Testis (tissue), 2 donors: ENCODE results near the gene TCL1A.

Experiments used
- POLR2A ChIP-seq: fragments of 450-650 bp; IDR thresholded peaks from one replicate; pipeline ENCODE4 v1.6.1; 2017; ENCODE audit warnings: antibody characterized with exemption, mild to moderate bottlenecking, moderate library complexity
- TF ChIP-seq, protein P1 (sequence below), 3 experiments: fragments of 450-650 bp in 2 of 3; fragments of 200-600 bp in 1 of 3; sonication (generic) in 1 of 3; IDR thresholded peaks; one replicate each; pipeline ENCODE4 v1.5.1; 2016 to 2019; ENCODE audit warnings: antibody characterized with exemption in 3 of 3, mild to moderate bottlenecking in 2 of 3, moderate library complexity in 1 of 3

DNA sequence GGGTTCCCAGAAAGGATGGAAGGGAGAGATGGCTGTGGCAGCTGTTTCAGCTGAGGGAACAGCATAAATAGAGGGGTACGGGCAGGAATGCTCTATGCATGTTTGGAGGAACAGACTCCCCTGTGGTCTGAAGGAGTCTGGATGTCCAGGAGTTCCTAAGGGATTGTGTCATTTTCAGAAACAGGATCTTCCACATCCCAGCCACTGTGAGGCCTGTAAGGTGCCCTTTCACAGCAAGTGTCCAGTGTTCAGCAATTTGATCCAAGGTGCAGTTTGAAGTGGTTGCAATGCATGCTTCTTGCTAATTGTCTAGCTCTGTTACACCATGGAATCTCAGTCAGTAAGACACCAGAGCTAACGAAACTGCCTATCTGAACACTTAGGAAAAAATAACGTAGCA is 46.7 kb upstream of the TCL1A start:
- TF ChIP-seq, protein P1, sequence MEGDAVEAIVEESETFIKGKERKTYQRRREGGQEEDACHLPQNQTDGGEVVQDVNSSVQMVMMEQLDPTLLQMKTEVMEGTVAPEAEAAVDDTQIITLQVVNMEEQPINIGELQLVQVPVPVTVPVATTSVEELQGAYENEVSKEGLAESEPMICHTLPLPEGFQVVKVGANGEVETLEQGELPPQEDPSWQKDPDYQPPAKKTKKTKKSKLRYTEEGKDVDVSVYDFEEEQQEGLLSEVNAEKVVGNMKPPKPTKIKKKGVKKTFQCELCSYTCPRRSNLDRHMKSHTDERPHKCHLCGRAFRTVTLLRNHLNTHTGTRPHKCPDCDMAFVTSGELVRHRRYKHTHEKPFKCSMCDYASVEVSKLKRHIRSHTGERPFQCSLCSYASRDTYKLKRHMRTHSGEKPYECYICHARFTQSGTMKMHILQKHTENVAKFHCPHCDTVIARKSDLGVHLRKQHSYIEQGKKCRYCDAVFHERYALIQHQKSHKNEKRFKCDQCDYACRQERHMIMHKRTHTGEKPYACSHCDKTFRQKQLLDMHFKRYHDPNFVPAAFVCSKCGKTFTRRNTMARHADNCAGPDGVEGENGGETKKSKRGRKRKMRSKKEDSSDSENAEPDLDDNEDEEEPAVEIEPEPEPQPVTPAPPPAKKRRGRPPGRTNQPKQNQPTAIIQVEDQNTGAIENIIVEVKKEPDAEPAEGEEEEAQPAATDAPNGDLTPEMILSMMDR (IDR thresholded peaks at IDR 0.05) = no peak
- no peak for TF ChIP-seq POLR2A
